Thyroid gland (tissue), 4 donors: Measurements from ENCODE around the gene FNDC3B. TPM values are rescaled to one million over a fixed set of nuclear protein-coding genes. Genes with fewer than 3 reads are reported as not detected.

Source experiments
- DNase-seq, 2 donors: peaks; one replicate each; pipeline ENCODE4 v3.0.0-alpha.2; 2019
- H3K27ac ChIP-seq, 3 donors: fragments of 200-600 bp; sonication (generic); 1 replicate in 2 of 3; 2 replicates in 1 of 3; pipeline ENCODE4 v1.5.1; 2016 to 2019; ENCODE audit warnings: mild to moderate bottlenecking in 1 of 3, moderate library complexity in 1 of 3
- H3K27me3 ChIP-seq: fragments of 200-600 bp; sonication (generic); one replicate; pipeline ENCODE4 v1.5.1; 2019
- H3K36me3 ChIP-seq, 2 donors: fragments of 200-600 bp; sonication (generic); one replicate each; pipeline ENCODE4 v1.5.1; 2016 to 2019
- H3K4me1 ChIP-seq, 2 donors: fragments of 200-600 bp; sonication (generic); one replicate each; pipeline ENCODE4 v1.5.1; 2017 to 2019
- H3K4me3 ChIP-seq, 3 donors: fragments of 200-600 bp; sonication (generic); replicated peaks in 1 of 3; 1 replicate in 2 of 3; 2 replicates in 1 of 3; pipeline ENCODE4 v1.5.1; 2016; ENCODE audit warnings: mild to moderate bottlenecking in 1 of 3
- H3K9me3 ChIP-seq: fragments of 200-600 bp; sonication (generic); one replicate; pipeline ENCODE4 v1.5.1; 2017
- POLR2A ChIP-seq, 2 donors: fragments of 450-650 bp; IDR thresholded peaks; one replicate each; pipeline ENCODE4 v1.6.1; 2017; ENCODE audit warnings: antibody characterized with exemption in 2 of 2, mild to moderate bottlenecking in 2 of 2, moderate library complexity in 1 of 2
- WGBS, 2 donors: methylation state at CpG; one replicate each; pipeline ENCODE4 v1.1.5; 2017; 5-methylcytosine and 5-hydroxymethylcytosine counted together
- intact Hi-C: fragments of 100-400 bp; cut with DNase I; formaldehyde crosslinking; loops from one replicate; pipeline ENCODE4 v1.15.1; 2023
- total RNA-seq, 4 donors: library from RNA; depleted of rRNA; stranded (reverse); fragments of >200 nt; gene quantifications; one replicate each; pipeline ENCODE4 v1.2.3, GENCODE V29; 2016
- TF ChIP-seq, protein P1 (sequence below), 6 experiments: fragments of 200-600 bp in 3 of 6; fragments of 450-650 bp in 3 of 6; sonication (generic) in 3 of 6; IDR thresholded peaks; one replicate each; pipeline ENCODE4 v1.5.1; 2016 to 2019; ENCODE audit warnings: antibody characterized with exemption in 6 of 6, mild to moderate bottlenecking in 2 of 6, inconsistent platforms in 1 of 6, moderate library complexity in 1 of 6

The FNDC3B gene
- total RNA-seq, 4 donors from 2014 or later: 118 to 172 (median 146) TPM

DNA sequence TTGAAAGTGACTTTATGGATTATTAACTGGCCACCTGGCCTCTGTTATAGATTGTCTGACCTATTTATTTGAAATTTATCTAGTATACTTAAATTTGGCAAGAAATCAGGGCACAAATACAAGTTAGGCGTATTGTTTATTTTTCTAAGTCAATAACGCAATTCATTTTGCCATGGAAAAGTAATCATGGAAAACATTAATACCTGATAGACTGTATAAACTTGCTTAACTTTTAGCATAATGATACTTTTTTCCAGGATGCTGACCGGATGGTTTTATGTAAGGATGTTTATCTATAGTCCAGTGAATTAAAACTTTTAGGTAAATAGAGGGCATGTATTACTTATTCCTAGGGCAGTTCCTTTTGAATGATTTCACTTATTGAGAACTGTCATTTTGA is 20.2 kb downstream of the FNDC3B start:
- Histone ChIP-seq H3K9me3 (no peaks in the 10 kb centered on the region), H3K27me3 (no peaks in the 10 kb centered on the region), H3K4me1 (peaks cover 42 to 50% of the 10 kb centered on the region in 2 donors), H3K27ac (no peak overlapping the region), H3K4me3 (no peak overlapping the region), H3K36me3 (no peaks in the 10 kb centered on the region)
- no peak for DNase-seq
- 73% methylated on average over 3 of the region's 3 CpGs for WGBS, 2 donors
- intact Hi-C loops: no loop called here
- no peak for TF ChIP-seq POLR2A (IDR thresholded peaks at IDR 0.05)
- TF ChIP-seq, protein P1, sequence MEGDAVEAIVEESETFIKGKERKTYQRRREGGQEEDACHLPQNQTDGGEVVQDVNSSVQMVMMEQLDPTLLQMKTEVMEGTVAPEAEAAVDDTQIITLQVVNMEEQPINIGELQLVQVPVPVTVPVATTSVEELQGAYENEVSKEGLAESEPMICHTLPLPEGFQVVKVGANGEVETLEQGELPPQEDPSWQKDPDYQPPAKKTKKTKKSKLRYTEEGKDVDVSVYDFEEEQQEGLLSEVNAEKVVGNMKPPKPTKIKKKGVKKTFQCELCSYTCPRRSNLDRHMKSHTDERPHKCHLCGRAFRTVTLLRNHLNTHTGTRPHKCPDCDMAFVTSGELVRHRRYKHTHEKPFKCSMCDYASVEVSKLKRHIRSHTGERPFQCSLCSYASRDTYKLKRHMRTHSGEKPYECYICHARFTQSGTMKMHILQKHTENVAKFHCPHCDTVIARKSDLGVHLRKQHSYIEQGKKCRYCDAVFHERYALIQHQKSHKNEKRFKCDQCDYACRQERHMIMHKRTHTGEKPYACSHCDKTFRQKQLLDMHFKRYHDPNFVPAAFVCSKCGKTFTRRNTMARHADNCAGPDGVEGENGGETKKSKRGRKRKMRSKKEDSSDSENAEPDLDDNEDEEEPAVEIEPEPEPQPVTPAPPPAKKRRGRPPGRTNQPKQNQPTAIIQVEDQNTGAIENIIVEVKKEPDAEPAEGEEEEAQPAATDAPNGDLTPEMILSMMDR (IDR thresholded peaks at IDR 0.05): no peak

DNA sequence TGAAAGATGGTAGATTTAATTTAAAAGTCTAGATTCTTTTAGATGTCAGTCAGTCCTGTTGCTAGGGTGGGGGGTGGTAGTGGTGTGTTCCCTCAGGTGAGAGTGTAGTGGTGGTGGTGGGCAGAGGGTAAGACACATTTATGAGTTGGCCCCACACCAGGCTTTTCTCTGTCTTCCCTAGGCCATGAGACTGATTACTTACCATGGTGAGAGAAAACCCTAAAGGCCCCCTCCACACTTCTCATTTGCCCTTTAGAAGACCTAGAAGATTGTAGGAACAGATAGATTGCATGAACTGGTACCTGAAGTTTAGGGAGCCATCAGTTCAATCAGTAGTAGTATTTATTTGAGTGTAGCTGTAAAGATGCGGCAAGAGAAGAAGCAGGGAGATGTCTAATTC is 20.9 kb downstream of the FNDC3B start:
- DNase-seq: no peak
- Histone ChIP-seq H3K36me3 (no peaks in the 10 kb centered on the region), H3K4me1 (peaks cover 46 to 56% of the 10 kb centered on the region in 2 donors), H3K4me3 (no peak overlapping the region), H3K9me3 (no peaks in the 10 kb centered on the region), H3K27me3 (no peaks in the 10 kb centered on the region), H3K27ac (no peak overlapping the region)
- WGBS, 2 donors: 87 to 95% methylated on average over 1 of the region's 1 CpG
- no peak for TF ChIP-seq POLR2A (IDR thresholded peaks at IDR 0.05)
- TF ChIP-seq, protein P1 (IDR thresholded peaks at IDR 0.05): no peak
- intact Hi-C loops: no loop called here

DNA sequence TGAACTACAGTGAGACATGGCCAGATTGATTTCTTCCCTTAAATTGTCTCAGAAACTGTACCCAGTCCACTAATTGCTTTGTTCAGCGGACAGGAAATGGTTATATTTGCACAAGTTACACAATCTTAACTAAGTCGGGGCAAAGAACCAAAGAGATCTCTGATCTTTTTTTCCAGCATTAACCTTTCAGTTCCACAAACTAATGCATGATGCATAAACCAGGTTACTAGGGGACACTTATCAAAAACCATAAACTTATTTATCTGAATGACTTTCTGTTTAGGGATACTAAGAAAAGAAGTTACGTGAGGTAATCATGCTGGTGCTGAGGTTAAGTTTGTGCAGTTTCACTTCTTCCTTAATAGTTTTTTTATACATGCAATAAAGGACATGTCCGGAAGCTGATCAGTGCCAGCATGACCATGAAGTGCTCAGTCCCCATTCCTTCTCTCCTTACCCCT is 22.4 kb downstream of the FNDC3B start:
- H3K36me3 ChIP-seq: no peaks in the 10 kb centered on the region
- H3K9me3 ChIP-seq: no peaks in the 10 kb centered on the region
- H3K4me1 ChIP-seq: peaks cover 51% of the 10 kb centered on the region in 2 donors
- no peaks in the 10 kb centered on the region for H3K27me3 ChIP-seq
- H3K4me3 ChIP-seq: no peak overlapping the region
- intact Hi-C loops: no loop called here
- TF ChIP-seq, protein P1 (IDR thresholded peaks at IDR 0.05): no peak
- TF ChIP-seq POLR2A (IDR thresholded peaks at IDR 0.05): no peak
- H3K27ac ChIP-seq: peak overlapping the region in 1 of 3 donors; percentile 21
- WGBS, 2 donors: 47% methylated on average over 4 of the region's 4 CpGs
- DNase-seq: no peak

DNA sequence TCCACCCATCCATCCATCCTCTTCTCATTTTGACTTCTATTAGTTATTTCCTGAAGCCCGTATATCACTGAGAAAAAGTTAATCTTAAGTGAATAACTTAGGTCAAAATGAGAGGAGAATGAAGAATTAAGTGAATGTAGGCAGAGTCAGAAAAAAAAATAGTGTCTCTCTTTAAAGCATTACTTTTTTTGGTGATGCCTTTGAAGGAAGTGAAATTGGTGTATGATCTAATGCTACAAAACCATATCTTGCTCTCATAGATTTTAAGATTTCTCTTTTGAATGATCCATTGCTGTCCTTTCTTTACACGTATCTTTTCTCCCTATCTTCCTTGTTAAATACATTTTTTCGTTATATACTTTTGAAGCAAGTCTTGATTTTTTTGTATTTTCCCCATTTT is 23.4 kb downstream of the FNDC3B start:
- intact Hi-C loops: no loop called here
- H3K9me3 ChIP-seq: no peaks in the 10 kb centered on the region
- no peaks in the 10 kb centered on the region for H3K27me3 ChIP-seq
- no peak for DNase-seq
- TF ChIP-seq POLR2A (IDR thresholded peaks at IDR 0.05): no peak
- TF ChIP-seq, protein P1 (IDR thresholded peaks at IDR 0.05): no peak
- H3K27ac ChIP-seq: no peak overlapping the region
- H3K36me3 ChIP-seq: no peaks in the 10 kb centered on the region
- 95 to 97% methylated on average over 3 of the region's 3 CpGs for whole genome bisulfite sequencing, 2 donors
- no peak overlapping the region for H3K4me3 ChIP-seq
- H3K4me1 ChIP-seq: peaks cover 43 to 48% of the 10 kb centered on the region in 2 donors

DNA sequence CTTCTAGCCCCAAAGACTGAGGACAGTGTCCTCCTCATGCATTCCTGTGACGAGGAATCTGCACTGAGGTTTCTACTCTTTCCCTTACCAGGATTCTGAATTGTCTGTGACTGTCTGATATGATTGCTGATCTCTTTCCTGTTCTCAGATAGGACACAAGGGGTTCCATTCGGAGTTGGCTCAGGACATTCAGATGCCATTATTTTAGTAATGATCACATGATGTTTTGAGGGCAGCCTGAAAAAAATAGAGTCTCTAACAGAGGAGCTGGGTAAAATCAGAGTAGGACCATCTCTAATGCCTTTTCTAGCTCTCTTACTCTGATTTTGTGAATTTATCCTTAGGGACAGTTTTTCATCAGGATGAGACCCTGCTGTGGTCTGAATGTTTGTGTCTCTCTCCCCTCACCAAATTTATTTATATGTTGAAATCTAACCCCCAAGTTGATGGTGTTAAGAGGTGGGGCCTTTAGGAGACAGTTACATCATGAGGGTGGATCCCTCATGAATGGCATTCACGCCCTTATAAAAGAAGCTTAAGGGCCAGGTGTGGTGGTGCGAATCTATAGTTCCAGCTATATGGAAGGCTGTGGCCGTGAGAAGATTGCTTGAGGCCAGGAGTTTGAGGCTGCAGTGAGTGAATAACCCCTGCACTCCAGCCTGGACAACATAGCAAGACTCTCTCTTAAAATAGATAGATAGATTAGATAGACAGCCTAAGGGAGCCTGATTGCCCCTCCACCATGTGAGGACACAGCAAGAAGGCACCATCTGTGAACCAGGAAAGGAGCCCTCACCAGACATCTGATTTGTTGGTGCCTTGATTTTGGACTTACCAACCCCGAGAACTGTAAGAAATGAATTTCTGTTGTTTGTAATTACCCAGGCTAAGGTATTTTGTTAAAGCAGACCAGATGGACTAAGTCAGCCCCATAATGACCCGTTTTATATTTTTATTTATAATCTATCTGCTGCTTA is 24.4 kb downstream of the FNDC3B start:
- Histone ChIP-seq H3K36me3 (no peaks in the 10 kb centered on the region), H3K27me3 (no peaks in the 10 kb centered on the region), H3K9me3 (no peaks in the 10 kb centered on the region), H3K4me1 (peaks cover 48 to 53% of the 10 kb centered on the region in 2 donors), H3K27ac (no peak overlapping the region), H3K4me3 (no peak overlapping the region)
- DNase-seq: no peak
- intact Hi-C loops: no loop called here
- no peak for TF ChIP-seq POLR2A (IDR thresholded peaks at IDR 0.05)
- TF ChIP-seq, protein P1 (IDR thresholded peaks at IDR 0.05): no peak
- WGBS, 2 donors: 79 to 91% methylated on average over 6 to 7 of the region's 7 CpGs
